Left renal cortex interstitium (tissue), 4 donors: ENCODE measurements around the gene CSMD2. TPM values are rescaled to one million over a fixed set of nuclear protein-coding genes. Genes with fewer than 3 reads are reported as not detected.
"Not testable (repeated sequence)": the region's sequence is repeated elsewhere in the genome, so short reads cannot be mapped to it uniquely, and the experiment has no call there.

Experiments used
- DNase-seq, 4 donors: peaks; one replicate each; pipeline ENCODE4 v3.0.0-alpha.2; 2013; ENCODE audit warnings: low read depth in 4 of 4, low spot score in 2 of 4, missing footprints in 1 of 4
- polyA plus RNA-seq, 4 donors: library from polyadenylated mRNA; unstranded; fragments of 120-200 nt; gene quantifications; one replicate each; pipeline ENCODE4 v1.2.1, GENCODE V29; 2013; ENCODE audit not compliant: insufficient read length in 4 of 4

CSMD2 gene
- polyA plus RNA-seq, 4 donors: 0.60 to 1.4 (median 0.92) TPM

GRCh38 chr1:33529957-33530356 is 635.1 kb downstream of the CSMD2 start:
- DNase-seq: no peak

GRCh38 chr1:33527934-33528333 is 637.1 kb downstream of the CSMD2 start:
- DNase-seq: no peak

DNA sequence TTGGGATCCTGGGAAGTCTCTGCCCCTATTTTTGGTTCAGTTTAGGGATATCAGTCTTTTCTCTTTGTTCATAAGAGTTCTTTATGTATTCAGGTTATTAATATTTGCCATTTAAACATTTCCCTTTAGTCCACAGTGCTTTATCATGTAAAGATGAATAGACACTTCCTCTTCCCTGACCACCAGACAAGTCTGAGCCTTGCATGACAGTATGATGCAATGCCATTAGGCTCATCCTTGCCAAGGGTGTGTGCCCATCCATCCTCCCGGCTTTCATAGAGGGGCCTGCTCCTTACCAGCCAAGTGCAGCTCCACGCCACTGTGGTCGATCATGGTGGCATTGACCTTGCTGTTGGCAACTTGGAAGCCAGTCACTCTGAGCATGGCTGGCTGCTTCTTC is 640.4 kb downstream of the CSMD2 start:
- no peak for DNase-seq

DNA sequence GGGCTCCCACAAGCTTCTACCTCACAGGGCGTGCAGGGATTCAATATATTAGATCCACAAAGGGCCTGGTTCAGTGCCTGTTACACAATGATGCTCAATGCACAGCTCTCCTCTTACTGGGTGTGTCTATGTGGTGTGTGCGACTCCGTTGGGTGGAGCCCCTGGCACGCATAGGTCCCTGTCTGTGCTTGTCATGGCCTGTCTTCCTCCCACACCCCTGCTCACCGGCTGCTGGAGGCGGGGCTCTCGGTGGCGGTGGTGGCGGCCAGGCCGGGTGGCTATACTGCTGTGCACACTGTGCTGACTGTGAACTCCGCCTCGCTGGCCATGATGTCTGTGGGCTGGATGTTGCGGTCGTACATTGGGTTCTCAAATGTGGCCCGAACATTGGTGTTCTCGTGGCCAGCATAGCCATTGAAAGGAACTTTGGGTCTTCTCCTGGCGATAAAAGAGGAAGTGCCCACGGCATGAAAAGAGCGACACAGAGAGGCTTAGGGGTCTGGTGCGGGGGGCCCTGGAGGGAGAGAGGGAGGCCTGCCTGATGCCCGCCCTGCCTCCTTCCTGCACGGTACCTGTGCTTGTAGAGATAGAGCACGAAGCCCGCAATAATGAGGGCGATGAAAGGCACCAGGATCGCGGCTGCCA is 645.7 kb downstream of the CSMD2 start:
- no peak for DNase-seq

- DNase-seq: no peak
Measured at GRCh38 chr1:33517596-33518250, 647.3 kb downstream of the CSMD2 start.

- DNase-seq: no peak
Measured at GRCh38 chr1:33516891-33517567, 648.0 kb downstream of the CSMD2 start.

DNA sequence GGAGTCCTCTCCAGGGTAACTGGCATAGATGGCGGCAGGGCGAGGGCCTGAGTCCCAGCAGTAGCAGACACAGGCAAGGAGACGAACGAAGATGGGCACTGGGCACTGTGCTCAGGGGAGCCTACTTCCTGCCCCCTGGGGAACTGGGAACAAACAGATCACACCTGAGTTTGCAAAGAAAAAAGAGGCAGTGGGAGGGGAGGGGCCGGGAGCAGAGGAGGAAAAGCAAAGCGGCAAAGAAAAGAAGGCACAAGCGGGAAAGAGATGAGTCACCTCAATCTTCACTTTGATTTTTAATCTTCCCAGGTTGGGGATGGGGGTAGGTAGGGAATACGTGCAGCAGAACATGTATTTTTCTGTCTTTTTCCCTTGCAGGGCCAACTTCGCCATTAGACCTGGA is 648.6 kb downstream of the CSMD2 start:
- no peak for DNase-seq

DNA sequence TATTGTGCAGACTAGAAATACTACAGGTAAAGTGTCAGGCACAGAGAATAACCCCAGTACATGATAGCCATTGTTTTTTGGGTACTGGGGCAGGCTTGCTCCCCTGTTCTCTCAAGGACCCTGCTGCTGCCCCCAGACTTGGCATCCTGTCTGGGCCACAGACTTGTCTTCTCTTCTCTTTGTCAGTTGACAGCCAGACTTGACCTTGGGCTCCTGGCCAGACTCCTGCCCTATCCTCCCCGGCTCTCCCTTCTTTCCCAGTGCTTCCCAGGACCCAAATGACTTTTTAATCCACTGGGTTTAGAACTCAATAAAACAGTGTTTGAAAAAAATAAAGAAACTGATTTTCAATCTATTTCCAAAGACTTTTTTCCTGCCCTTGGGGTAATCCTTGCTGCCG is 649.4 kb downstream of the CSMD2 start:
- no peak for DNase-seq

- DNase-seq: no peak
Measured at GRCh38 chr1:33515112-33515511, 649.9 kb downstream of the CSMD2 start.

GRCh38 chr1:33512226-33513011 is 652.6 kb downstream of the CSMD2 start:
- DNase-seq: no peak

- DNase-seq: not testable (repeated sequence)
Measured at GRCh38 chr1:33509276-33509675, 655.8 kb downstream of the CSMD2 start.

- no peak for DNase-seq
Measured at GRCh38 chr1:33508151-33508550, 656.9 kb downstream of the CSMD2 start.

GRCh38 chr1:33507661-33508060 is 657.4 kb downstream of the CSMD2 start:
- DNase-seq: no peak

DNA sequence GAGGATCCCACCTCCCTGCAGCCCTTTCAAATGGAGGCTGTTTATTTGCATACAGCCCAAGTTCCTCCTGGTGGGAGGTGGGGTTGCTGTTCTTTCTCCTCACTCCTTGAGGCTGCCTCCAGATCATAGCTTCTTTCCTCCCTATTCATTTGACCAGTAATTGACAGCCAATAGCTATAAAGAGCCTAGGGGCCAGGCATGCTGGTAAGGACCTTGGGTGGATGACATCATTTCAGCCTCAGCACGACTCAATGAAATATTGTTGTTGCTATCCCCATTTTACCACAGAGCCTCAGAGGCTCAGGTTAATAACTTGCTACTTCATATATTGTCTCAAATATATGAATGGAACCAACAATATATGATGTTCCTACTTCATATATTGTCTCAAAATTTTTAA is 661.5 kb downstream of the CSMD2 start:
- no peak for DNase-seq

- no peak for DNase-seq
Measured at GRCh38 chr1:33502726-33503125, 662.3 kb downstream of the CSMD2 start.

GRCh38 chr1:33501774-33502173 is 663.3 kb downstream of the CSMD2 start:
- DNase-seq: no peak

GRCh38 chr1:33501309-33501708 is 663.7 kb downstream of the CSMD2 start:
- no peak for DNase-seq

GRCh38 chr1:33500547-33500946 is 664.5 kb downstream of the CSMD2 start:
- no peak for DNase-seq

GRCh38 chr1:33497410-33497809 is 667.6 kb downstream of the CSMD2 start:
- DNase-seq: no peak

GRCh38 chr1:33494929-33495328 is 670.1 kb downstream of the CSMD2 start:
- DNase-seq: no peak

GRCh38 chr1:33488624-33489023 is 676.4 kb downstream of the CSMD2 start:
- DNase-seq: no peak
